ENCODE results near the gene MYH3. TPM values are rescaled to one million over a fixed set of nuclear protein-coding genes. Genes with fewer than 3 reads are reported as not detected.
A peak's percentile ranks its signal among the peaks of the same experiment; 100 is the strongest.
"Not testable (repeated sequence)": the region's sequence is repeated elsewhere in the genome, so short reads cannot be mapped to it uniquely, and the experiment has no call there.

MYH3 gene
- total RNA-seq, result under 0.01 and 0.25 TPM in 2 replicates

- no peak for DNase-seq (ENCODE audit: low read depth in 2 of 2)
Measured at GRCh38 chr17:10657148-10657547, at the start of gene MYH3. TSS of gene MYH3 (minus strand) at chr17:10657309. CDS start at chr17:10655064, 2,245 bp downstream.

- DNase-seq (ENCODE audit: low read depth in 2 of 2), result no peak
Measured at GRCh38 chr17:10705727-10706126, 48.6 kb upstream of the MYH3 start.

GRCh38 chr17:10702574-10702973, 45.5 kb upstream of the MYH3 start:
- DNase-seq (ENCODE audit: low read depth in 2 of 2), result peak in 1 of 2 donors; percentile 13

DNA sequence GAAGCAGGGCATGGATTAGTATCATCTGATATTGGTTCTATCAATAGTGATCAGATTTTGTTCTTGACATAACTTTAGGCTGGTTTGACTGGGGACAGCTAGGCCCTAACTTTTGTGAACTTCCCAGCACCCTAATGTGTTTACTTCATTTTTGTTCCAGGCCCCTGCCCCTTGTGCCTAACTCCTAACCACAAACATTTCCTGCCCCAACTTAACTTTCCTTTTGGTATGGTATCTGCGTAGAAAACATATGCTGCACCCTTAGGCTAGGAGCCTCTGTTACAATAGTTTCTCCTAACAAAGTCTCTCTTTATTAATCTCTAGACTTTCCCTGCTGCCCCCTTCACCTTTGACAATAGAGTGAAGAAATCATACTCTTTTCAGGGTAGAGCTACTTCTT, 42.7 kb upstream of the MYH3 start:
- no peak for DNase-seq (ENCODE audit: low read depth in 2 of 2)

DNA sequence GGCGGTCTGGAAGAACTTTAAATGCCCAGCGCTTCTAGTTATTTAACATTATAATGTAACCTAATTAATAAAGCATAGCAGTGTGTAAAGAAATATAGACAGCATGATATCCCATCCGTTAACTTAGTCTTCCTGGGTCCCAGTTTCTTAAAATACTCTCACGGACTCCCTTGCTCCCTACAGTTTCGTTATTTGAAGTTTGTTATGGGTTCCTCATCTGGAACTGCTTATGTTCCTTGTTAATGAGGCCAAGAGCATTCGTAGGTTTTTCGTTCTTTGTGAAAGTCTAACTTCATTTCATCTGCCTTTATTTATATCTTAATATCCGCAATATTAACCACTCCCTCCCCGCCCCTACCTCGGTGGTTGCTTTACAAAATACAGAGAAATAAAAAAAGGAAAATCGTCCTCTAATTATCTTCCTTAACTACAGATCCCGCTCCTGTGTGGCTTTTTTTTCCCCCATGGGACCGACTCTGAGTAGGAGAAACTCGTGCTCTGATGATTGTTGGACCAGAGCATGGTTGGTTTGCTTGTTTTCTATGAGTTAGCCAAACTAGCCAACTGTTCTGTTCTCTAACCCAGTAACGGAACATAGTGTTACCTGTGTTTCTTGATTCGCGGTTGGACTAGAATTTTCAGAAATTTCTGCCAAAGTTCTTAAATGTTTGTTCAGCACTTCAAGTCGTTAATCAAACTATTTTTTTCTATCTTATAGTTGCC, 41.1 kb upstream of the MYH3 start:
- peak in 1 of 2 donors; percentile 19 for DNase-seq (ENCODE audit: low read depth in 2 of 2)

DNA sequence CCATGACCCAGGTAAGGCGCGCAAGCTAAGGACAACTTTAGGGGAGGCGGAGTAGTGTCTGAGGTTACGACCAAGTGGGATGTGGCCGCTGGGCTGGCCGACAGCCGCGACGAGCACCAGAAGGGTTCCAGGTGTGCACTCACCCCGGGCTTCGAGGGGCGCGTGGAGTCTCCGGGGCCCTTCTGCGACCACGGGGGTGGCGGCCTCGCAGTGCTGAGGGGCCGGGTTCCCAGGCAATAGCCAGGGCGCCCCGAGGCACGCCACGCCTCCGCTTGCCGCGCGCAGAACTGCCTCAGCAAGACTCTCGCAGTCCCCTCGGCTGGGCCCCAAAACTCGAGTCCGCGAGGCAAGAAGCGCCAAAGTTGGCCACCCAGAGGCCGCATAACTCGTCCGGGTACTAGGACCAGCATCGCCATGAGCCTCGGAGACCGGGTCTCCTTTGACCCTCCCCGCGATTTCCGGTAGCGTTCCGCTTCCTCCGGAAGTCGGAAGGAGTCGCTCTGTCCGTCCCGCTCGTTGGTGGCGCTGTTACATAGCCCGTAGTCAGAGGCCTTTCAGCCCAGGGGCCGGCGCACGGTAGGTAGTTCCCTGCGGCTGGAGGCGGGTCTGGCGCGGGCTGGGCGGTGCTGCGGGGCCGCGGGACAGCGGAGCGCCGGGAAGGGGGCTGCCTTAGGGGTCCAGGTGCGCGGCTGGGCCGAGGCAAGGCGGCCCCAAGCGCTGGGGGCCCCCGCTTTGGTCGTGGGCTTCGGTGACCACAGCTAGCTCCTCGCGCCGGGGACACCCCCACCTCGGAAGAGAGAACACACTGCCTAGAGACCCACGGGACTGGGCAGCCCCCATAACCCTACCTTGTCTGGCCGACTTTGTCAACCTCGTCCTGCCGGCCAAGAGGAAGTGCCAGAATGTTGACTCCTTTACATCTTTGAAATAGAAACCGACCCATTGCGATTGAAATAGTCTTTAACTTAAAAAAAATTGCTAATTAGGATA, 40.3 kb upstream of the MYH3 start, which contains the start of the genes ADPRM and SCO1:
TSS of gene ADPRM (plus strand) at position 503 of the 990 bp plus-strand sequence. CDS start 7,333 bp downstream, outside the sequence.
TSS of gene SCO1 (minus strand) at position 442 of the 990 bp plus-strand sequence. CDS start at position 416, 26 bp downstream.
- peak; percentile 88 to 95 for DNase-seq (ENCODE audit: low read depth in 2 of 2)

GRCh38 chr17:10695875-10696407, 38.8 kb upstream of the MYH3 start:
- DNase-seq (ENCODE audit: low read depth in 2 of 2), result not testable (repeated sequence)

- DNase-seq (ENCODE audit: low read depth in 2 of 2), result no peak
Measured at GRCh38 chr17:10687499-10687898, 30.4 kb upstream of the MYH3 start.

GRCh38 chr17:10683853-10684252, 26.7 kb upstream of the MYH3 start:
- peak; percentile 12 to 43 for DNase-seq (ENCODE audit: low read depth in 2 of 2)

DNA sequence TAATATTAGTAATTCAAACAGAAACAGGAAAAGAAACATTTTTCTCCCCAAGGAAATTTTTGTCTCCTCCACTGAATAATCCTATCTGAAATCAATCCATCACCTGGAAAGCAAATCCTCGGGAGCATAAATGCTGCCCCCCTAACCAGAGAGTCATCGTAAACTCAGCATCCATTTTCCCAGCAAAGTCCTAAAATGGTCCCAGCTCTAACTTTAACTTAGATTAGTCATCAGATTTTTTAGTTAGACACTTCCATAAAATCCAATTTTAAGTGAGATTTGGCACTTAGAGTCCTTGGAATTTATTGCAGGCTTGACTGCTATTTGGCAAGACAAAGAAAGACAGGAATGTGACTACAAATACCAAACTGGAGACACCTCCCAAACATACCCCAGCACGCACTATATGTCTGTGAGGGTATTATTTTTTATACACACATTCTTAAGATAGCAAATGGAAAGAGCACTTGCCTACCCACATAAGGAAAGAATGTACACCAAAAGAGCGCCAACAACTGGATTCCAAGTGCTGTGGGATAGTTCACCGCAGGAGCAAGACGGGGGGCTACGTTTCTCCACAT, 24.8 kb upstream of the MYH3 start:
- no peak for DNase-seq (ENCODE audit: low read depth in 2 of 2)

- no peak for DNase-seq (ENCODE audit: low read depth in 2 of 2)
Measured at GRCh38 chr17:10674704-10675103, 17.6 kb upstream of the MYH3 start.

DNA sequence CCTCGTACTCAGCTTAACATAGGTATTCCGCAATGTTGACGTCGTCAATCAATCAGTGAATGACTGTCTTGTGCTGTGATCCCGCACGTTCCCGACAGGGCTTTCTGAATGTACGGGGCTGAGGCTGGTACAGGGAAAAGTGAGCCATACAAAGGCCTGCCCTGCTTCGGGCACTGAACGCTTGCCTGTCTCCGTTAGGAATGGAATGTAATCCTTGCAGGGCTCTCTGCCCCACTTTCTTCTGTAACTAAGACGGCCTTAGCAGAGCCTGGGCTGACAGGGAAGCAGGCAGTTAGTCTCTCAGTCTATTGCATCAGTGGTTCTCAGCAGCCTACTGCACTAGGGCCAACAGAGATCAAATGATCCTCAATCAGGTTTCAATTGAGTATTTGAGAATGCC, 16.2 kb upstream of the MYH3 start:
- no peak for DNase-seq (ENCODE audit: low read depth in 2 of 2)

DNA sequence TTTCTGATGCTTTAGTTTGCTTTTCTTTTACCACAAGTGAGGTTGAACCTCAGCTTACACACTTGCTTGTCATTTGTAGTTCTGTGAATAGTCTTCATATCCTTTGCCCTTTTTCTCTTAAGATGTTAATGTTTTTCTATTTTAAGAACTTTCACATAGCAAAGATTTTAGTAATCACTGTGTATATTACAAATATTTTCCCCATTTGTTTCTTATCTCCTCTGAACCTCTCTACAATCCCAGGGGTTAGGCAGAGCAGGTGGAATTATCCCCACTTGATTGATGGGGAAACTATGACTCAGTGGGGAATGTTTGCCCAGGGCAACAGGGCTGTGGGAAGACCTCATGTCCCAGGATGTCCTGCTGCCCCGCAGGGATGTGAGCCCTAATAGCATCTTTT, 11.7 kb upstream of the MYH3 start:
- DNase-seq (ENCODE audit: low read depth in 2 of 2), result peak in 1 of 2 donors; percentile 17

- no peak for DNase-seq (ENCODE audit: low read depth in 2 of 2)
Measured at GRCh38 chr17:10666906-10667305, 9.8 kb upstream of the MYH3 start.

GRCh38 chr17:10664571-10664970, 7.5 kb upstream of the MYH3 start:
- DNase-seq (ENCODE audit: low read depth in 2 of 2), result no peak

- no peak for DNase-seq (ENCODE audit: low read depth in 2 of 2)
Measured at GRCh38 chr17:10663231-10663630, 6.1 kb upstream of the MYH3 start.

- DNase-seq (ENCODE audit: low read depth in 2 of 2), result peak in 1 of 2 donors; percentile 19
Measured at GRCh38 chr17:10661437-10661836, 4.3 kb upstream of the MYH3 start.

DNA sequence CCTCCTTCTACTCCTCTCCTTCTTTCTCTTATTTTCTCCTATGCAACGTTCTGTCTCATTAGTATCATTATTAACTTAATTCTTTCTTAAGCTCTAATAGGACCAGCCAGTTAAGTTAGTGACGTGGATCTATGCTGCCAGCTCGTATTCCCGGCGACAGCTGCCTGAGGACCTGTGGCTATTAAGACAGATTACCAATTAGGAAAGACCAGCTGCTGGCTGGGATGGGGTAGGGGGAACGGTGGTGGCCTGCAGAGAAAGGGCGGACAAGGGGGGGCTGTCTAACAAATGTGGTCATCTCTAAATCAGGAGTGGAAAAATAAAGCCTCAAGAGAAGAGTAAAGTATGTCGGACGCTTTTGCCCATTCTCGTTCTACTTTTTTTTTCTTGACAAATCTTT, 770 bp upstream of the MYH3 start:
- DNase-seq (ENCODE audit: low read depth in 2 of 2), result no peak

GRCh38 chr17:10653987-10654386, 3.1 kb downstream of the MYH3 start:
- no peak for DNase-seq (ENCODE audit: low read depth in 2 of 2)

DNA sequence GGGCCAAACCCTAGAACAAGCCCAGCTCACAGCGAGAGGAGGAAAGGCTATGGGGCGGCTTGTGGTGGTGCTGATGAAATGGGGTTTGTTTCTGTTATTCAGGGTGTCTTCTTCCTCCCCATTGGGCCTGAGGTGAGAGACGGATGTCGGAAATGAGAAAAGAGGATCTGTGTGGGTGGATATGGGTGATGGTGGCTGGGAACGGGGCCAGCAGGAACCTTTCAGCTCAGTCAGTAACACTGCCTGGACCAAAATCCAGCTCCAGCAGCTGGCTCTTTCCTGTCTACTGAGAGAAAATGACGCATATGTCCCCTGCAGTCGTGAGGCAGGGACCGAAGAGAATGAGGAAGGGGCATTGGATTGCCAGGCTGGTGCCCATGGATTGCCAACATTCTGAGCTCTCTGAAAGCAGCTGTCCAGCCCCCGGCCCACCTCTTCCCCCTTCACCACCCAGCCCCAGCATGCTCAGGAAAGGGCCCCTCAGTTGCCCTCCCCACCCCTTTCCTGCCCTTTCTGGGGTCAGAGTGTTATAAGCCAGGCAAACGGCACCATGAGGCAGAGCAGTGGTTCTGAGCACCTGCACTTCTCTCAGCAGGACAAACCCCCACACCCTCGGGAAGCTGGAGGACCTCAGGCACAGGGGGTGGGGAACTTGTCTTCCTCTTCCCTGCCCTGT, 4.0 kb downstream of the MYH3 start:
- DNase-seq (ENCODE audit: low read depth in 2 of 2), result peak in 1 of 2 donors; percentile 7

GRCh38 chr17:10651927-10652326, 5.2 kb downstream of the MYH3 start:
- no peak for DNase-seq (ENCODE audit: low read depth in 2 of 2)
